Parathyroid adenoma (tissue), 2 donors: ENCODE measurements around the gene ELK3.

ENCODE experiments used
- H2AFZ ChIP-seq: fragments of 300-600 bp; sonication (generic); one replicate; pipeline ENCODE4 v1.7.0; 2017; ENCODE audit warnings: antibody characterized with exemption, mild to moderate bottlenecking
- H3K27ac ChIP-seq: fragments of 300-600 bp; sonication (generic); one replicate; pipeline ENCODE4 v1.7.0; 2017
- H3K27me3 ChIP-seq: fragments of 300-600 bp; sonication (generic); one replicate; pipeline ENCODE4 v1.7.0; 2017; ENCODE audit warnings: low read length; ENCODE audit not compliant: control insufficient read depth, insufficient read depth
- H3K36me3 ChIP-seq: fragments of 300-600 bp; sonication (generic); one replicate; pipeline ENCODE4 v1.7.0; 2017; ENCODE audit warnings: low read length; ENCODE audit not compliant: control insufficient read depth, insufficient read depth
- H3K4me1 ChIP-seq: fragments of 300-600 bp; sonication (generic); one replicate; pipeline ENCODE4 v1.7.0; 2017; ENCODE audit warnings: control low read depth
- H3K4me2 ChIP-seq: fragments of 300-600 bp; sonication (generic); one replicate; pipeline ENCODE4 v1.7.0; 2017; ENCODE audit warnings: low read length
- H3K4me3 ChIP-seq: fragments of 300-600 bp; sonication (generic); one replicate; pipeline ENCODE4 v1.7.0; 2017; ENCODE audit warnings: low read depth, low read length
- H3K79me2 ChIP-seq: fragments of 300-600 bp; sonication (generic); one replicate; pipeline ENCODE4 v1.7.0; 2017; ENCODE audit warnings: control low read depth
- H3K9ac ChIP-seq: fragments of 300-600 bp; sonication (generic); one replicate; pipeline ENCODE4 v1.7.0; 2017; ENCODE audit warnings: mild to moderate bottlenecking
- H3K9me3 ChIP-seq: fragments of 300-600 bp; sonication (generic); one replicate; pipeline ENCODE4 v1.7.0; 2017; ENCODE audit warnings: low read length; ENCODE audit not compliant: control insufficient read depth
- TF ChIP-seq, protein P1 (sequence below): fragments of 300-600 bp; sonication (generic); IDR thresholded peaks from one replicate; pipeline ENCODE4 v1.7.0; 2017; ENCODE audit warnings: antibody characterized with exemption, mild to moderate bottlenecking
- donor health status: primary hyperparathyroidism.

ELK3 gene

DNA sequence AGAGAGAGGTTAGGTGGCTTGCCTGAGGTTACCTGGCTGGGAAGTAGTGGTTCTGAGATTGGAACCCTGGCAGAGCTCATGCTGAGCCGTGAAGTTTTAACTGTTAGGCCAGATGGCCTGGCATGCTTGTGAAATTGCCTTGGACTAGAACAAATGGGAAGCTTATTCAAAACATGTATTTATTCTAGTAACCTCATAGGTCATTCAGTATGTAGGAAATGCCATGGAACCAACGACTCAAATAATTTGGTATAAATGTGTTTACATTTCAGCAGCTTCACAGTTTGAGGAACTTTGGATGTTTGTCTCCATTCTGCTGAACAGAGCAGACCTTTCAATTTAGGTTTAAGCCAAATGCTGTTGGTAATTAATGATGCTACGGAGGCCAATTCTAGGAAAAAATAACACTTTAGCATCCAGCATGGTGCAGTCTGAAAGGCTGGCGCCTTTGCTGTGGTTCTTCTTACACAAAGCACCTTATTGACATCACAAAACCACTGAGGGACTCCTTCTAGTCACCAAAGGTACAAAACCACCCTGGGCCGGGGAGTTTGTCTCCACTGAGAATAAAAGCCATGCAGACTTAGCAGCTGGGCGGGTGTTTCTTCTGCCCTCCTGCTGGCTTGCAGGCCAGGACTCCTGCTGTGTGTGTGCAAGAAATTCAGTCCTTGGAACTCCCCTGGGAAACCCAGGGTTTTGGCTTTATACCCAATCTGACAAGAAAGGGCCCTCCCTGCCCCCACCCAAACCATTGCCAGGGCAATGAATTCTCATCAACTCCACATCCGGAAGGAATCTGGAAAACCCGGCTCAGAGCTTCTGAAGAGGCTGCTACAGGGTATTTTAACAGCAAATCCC, 64.2 kb downstream of the ELK3 start:
- Histone ChIP-seq H3K27ac (peak overlapping the region; percentile 9), H3K4me1 (peaks cover 3% of the 10 kb centered on the region), H3K27me3 (no peaks in the 10 kb centered on the region), H3K9me3 (no peaks in the 10 kb centered on the region), H2AFZ (no peak overlapping the region), H3K9ac (no peak overlapping the region), H3K4me3 (no peak overlapping the region), H3K36me3 (no peaks in the 10 kb centered on the region), H3K4me2 (no peak overlapping the region), H3K79me2 (peaks cover 4% of the 10 kb centered on the region)
- TF ChIP-seq, protein P1, sequence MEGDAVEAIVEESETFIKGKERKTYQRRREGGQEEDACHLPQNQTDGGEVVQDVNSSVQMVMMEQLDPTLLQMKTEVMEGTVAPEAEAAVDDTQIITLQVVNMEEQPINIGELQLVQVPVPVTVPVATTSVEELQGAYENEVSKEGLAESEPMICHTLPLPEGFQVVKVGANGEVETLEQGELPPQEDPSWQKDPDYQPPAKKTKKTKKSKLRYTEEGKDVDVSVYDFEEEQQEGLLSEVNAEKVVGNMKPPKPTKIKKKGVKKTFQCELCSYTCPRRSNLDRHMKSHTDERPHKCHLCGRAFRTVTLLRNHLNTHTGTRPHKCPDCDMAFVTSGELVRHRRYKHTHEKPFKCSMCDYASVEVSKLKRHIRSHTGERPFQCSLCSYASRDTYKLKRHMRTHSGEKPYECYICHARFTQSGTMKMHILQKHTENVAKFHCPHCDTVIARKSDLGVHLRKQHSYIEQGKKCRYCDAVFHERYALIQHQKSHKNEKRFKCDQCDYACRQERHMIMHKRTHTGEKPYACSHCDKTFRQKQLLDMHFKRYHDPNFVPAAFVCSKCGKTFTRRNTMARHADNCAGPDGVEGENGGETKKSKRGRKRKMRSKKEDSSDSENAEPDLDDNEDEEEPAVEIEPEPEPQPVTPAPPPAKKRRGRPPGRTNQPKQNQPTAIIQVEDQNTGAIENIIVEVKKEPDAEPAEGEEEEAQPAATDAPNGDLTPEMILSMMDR, result no peak

GRCh38 chr12:96260231-96260630, 66.1 kb downstream of the ELK3 start:
- H2AFZ ChIP-seq, result no peak overlapping the region
- H3K9ac ChIP-seq, result no peak overlapping the region
- no peak overlapping the region for H3K27ac ChIP-seq
- no peaks in the 10 kb centered on the region for H3K79me2 ChIP-seq
- H3K9me3 ChIP-seq, result no peaks in the 10 kb centered on the region
- H3K36me3 ChIP-seq, result no peaks in the 10 kb centered on the region
- no peaks in the 10 kb centered on the region for H3K27me3 ChIP-seq
- no peaks in the 10 kb centered on the region for H3K4me1 ChIP-seq
- no peak overlapping the region for H3K4me3 ChIP-seq
- no peak overlapping the region for H3K4me2 ChIP-seq
- TF ChIP-seq, protein P1, result no peak

- H3K27me3 ChIP-seq, result no peaks in the 10 kb centered on the region
- no peaks in the 10 kb centered on the region for H3K9me3 ChIP-seq
- no peak overlapping the region for H2AFZ ChIP-seq
- no peaks in the 10 kb centered on the region for H3K4me1 ChIP-seq
- TF ChIP-seq, protein P1, result no peak
- no peak overlapping the region for H3K9ac ChIP-seq
- no peak overlapping the region for H3K27ac ChIP-seq
- H3K4me2 ChIP-seq, result no peak overlapping the region
- H3K4me3 ChIP-seq, result no peak overlapping the region
- H3K36me3 ChIP-seq, result no peaks in the 10 kb centered on the region
- no peaks in the 10 kb centered on the region for H3K79me2 ChIP-seq
Measured at GRCh38 chr12:96260644-96261043, 66.5 kb downstream of the ELK3 start.

DNA sequence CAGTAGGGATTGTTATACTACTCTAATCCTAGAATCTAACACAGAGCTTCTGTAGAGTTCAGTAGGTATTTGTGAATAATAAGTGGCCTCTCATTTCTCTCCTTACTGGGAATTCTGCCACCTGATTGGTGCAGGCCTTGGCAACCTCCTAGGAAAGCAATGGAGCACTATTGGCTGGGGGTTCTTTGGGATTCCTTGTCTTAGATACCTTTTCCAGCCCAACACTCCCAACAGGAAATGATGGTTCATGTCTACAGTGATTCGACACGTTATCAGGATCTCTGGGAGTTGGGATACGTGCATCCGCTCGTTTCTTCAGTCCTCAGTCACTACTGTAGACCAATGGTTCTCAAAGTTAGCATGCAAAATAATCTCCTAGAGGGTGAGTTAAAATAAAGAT, 67.4 kb downstream of the ELK3 start:
- Histone ChIP-seq H3K9ac (no peak overlapping the region), H3K4me1 (no peaks in the 10 kb centered on the region), H3K36me3 (no peaks in the 10 kb centered on the region), H3K4me2 (no peak overlapping the region), H3K9me3 (no peaks in the 10 kb centered on the region), H2AFZ (no peak overlapping the region), H3K4me3 (no peak overlapping the region), H3K27ac (no peak overlapping the region), H3K27me3 (no peaks in the 10 kb centered on the region), H3K79me2 (no peaks in the 10 kb centered on the region)
- TF ChIP-seq, protein P1, result no peak

DNA sequence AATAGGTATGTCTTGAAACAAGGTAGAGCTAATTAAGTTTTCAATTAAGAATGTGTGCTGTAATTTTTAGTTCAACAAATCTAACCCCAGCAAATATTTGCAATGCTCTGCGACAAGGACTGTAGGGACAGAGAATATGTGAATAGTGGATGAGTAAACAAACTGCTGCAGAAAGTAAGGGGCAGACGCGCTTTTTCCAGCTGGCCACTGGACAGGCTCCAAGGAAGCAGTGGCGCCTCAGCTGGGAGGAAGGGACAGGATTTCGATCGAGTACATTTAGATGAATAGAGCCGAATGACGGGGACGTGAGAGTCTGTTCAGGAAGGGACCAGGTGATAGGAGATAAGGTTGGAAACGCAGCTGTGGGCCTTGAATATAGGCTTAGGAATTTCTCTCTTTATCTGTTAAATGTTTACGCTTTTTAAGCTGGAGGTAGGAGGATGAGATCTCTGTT, 69.3 kb downstream of the ELK3 start:
- H3K27ac ChIP-seq, result no peak overlapping the region
- H3K9me3 ChIP-seq, result no peaks in the 10 kb centered on the region
- no peaks in the 10 kb centered on the region for H3K27me3 ChIP-seq
- TF ChIP-seq, protein P1, result no peak
- no peak overlapping the region for H3K4me3 ChIP-seq
- H3K79me2 ChIP-seq, result no peaks in the 10 kb centered on the region
- no peaks in the 10 kb centered on the region for H3K36me3 ChIP-seq
- H2AFZ ChIP-seq, result no peak overlapping the region
- no peaks in the 10 kb centered on the region for H3K4me1 ChIP-seq
- no peak overlapping the region for H3K4me2 ChIP-seq
- no peak overlapping the region for H3K9ac ChIP-seq
